ENCODE data around the gene CALN1. TPM values are rescaled to one million over a fixed set of nuclear protein-coding genes. Genes with fewer than 3 reads are reported as not detected.

The CALN1 gene
- polyA plus RNA-seq, 4 donors = under 0.01 to 0.07 (median 0.06) TPM; not detected in 1

DNA sequence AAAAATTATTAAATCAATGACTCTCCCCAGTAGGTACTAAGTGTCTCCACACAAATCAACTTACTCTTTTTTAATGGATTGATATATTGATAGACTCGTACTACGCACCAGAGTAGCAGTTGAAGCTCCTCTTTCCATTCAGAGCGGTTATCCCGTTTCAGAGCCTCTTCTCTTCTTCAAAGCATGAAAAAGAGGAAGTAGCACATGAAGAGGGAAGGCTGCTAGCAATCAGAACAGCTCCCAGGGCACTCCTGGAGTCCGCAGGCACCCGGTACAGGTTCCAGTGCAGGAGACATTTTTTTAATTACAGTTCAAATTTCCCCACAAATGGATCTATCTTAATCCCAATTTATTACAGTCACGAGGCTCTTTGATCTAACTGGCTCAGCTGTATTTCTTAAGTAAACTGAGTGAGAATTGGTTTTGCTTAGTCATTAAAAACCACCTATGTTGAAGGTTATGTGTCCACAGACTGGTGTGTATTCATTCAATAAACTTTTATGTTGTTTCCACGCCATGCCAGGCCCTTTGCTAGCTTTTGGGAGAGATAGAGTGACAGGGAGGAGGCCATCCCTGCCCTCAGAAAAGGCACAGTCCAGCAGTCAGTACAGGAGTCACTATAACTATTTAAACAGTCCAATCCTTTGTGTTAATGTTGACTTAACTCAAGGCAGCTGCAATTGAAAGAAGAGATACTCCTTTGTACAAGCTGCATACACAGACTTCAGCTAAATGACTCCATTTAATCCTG lies 32.1 kb upstream of the CALN1 start:
- WGBS, 3 donors = 22 to 45% (median 22%) methylated on average over 8 of the region's 8 CpGs
- no peaks in the 10 kb centered on the region for H3K36me3 ChIP-seq (ENCODE audit: control insufficient read depth in 3 of 3, insufficient read depth in 2 of 3, low read depth in 1 of 3, low read length in 3 of 3)
- no peak overlapping the region for H3K4me3 ChIP-seq (ENCODE audit: low read depth in 1 of 3, low read length in 3 of 3)
- no peak overlapping the region for H3K27ac ChIP-seq (ENCODE audit: low read depth in 1 of 3, low read length in 2 of 3)
- peaks cover 0 to 5% (median 0%) of the 10 kb centered on the region in 3 donors for H3K27me3 ChIP-seq (ENCODE audit: control insufficient read depth in 3 of 3, insufficient read depth in 3 of 3, low read length in 3 of 3)
- no peaks in the 10 kb centered on the region for H3K9me3 ChIP-seq (ENCODE audit: control insufficient read depth in 2 of 2, insufficient read depth in 1 of 2, low read depth in 1 of 2, low read length in 1 of 2)
- H3K4me1 ChIP-seq (ENCODE audit: control insufficient read depth in 3 of 3, insufficient read depth in 2 of 3, low read depth in 1 of 3, low read length in 2 of 3) = no peaks in the 10 kb centered on the region
- DNase-seq = peak in 1 of 2 donors; percentile 19
- no peak for FAIRE-seq

DNA sequence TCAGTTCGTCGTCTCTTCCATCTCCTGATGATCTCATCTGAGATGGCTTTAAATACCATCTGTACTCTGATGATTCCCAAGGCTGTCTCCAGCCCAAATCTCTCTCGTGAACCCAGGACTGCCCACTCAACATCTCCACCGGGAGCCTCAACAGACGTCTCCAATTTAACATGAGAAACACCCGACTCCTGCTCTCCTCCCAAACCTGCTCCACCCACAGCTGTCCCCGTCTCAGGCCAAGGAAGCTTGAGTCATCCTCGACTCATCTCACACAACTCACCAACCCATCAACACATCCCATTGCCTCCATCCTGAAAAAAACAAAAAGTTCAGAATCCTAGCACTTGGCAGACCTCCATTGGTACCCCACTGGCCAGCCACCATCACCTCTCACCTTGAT lies 29.7 kb upstream of the CALN1 start:
- Histone ChIP-seq H3K36me3 (ENCODE audit: control insufficient read depth in 3 of 3, insufficient read depth in 2 of 3, low read depth in 1 of 3, low read length in 3 of 3) (no peaks in the 10 kb centered on the region), H3K4me3 (ENCODE audit: low read depth in 1 of 3, low read length in 3 of 3) (no peak overlapping the region), H3K9me3 (ENCODE audit: control insufficient read depth in 2 of 2, insufficient read depth in 1 of 2, low read depth in 1 of 2, low read length in 1 of 2) (no peaks in the 10 kb centered on the region), H3K27me3 (ENCODE audit: control insufficient read depth in 3 of 3, insufficient read depth in 3 of 3, low read length in 3 of 3) (peaks cover 0 to 5% (median 0%) of the 10 kb centered on the region in 3 donors), H3K4me1 (ENCODE audit: control insufficient read depth in 3 of 3, insufficient read depth in 2 of 3, low read depth in 1 of 3, low read length in 2 of 3) (no peaks in the 10 kb centered on the region), H3K27ac (ENCODE audit: low read depth in 1 of 3, low read length in 2 of 3) (no peak overlapping the region)
- 71 to 78% (median 77%) methylated on average over 8 of the region's 8 CpGs for WGBS, 3 donors
- DNase-seq (no peak), FAIRE-seq (no peak)

DNA sequence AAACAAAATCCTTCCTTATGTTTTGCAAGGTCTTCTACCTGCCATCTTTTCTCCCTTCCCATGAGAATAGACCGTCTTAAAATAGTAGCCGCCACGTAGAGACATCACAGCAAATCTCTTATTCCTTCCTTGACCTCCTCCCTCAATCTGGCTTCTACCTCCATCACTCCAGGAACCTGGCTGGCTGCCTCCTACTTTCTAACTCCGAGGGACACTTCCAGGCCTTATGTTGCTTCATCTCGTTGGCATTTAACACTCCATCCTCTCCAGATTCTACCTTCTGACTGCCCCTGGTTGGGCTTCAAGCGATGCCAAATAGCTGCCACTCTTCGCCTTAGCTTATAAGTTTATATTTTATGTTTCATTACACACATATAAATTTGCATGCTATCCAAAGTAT lies 26.4 kb upstream of the CALN1 start:
- DNase-seq = no peak
- Histone ChIP-seq H3K27ac (ENCODE audit: low read depth in 1 of 3, low read length in 2 of 3) (no peak overlapping the region), H3K36me3 (ENCODE audit: control insufficient read depth in 3 of 3, insufficient read depth in 2 of 3, low read depth in 1 of 3, low read length in 3 of 3) (no peaks in the 10 kb centered on the region), H3K9me3 (ENCODE audit: control insufficient read depth in 2 of 2, insufficient read depth in 1 of 2, low read depth in 1 of 2, low read length in 1 of 2) (no peaks in the 10 kb centered on the region), H3K4me1 (ENCODE audit: control insufficient read depth in 3 of 3, insufficient read depth in 2 of 3, low read depth in 1 of 3, low read length in 2 of 3) (no peaks in the 10 kb centered on the region), H3K4me3 (ENCODE audit: low read depth in 1 of 3, low read length in 3 of 3) (no peak overlapping the region), H3K27me3 (ENCODE audit: control insufficient read depth in 3 of 3, insufficient read depth in 3 of 3, low read length in 3 of 3) (no peaks in the 10 kb centered on the region)
- no peak for FAIRE-seq
- 86 to 87% (median 87%) methylated on average over 7 of the region's 7 CpGs for WGBS, 3 donors

DNA sequence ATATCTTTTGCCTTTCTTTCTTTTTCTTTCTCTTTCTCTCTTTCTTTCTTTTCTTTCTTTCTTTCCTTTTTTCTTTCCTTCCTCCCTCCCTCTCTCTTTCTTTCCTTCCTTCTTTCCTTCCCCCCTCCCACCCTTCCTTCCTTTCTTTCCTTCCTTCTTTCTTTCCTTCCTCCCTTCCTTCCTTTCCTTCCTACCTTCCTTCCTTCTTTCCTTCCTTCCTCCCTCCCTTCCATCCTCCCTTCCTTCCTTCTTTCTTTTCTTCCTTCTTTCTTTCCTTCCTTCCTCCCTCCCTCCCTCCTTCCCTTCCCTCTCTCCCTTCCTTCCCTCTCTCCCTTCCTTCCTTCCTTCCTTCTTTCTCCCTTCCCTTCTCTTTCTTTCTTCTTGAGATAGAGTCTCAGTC lies 25.5 kb upstream of the CALN1 start:
- H3K4me1 ChIP-seq (ENCODE audit: control insufficient read depth in 3 of 3, insufficient read depth in 2 of 3, low read depth in 1 of 3, low read length in 2 of 3) = no peaks in the 10 kb centered on the region
- H3K4me3 ChIP-seq (ENCODE audit: low read depth in 1 of 3, low read length in 3 of 3) = no peak overlapping the region
- no peaks in the 10 kb centered on the region for H3K9me3 ChIP-seq (ENCODE audit: control insufficient read depth in 2 of 2, insufficient read depth in 1 of 2, low read depth in 1 of 2, low read length in 1 of 2)
- FAIRE-seq = no peak
- no peak overlapping the region for H3K27ac ChIP-seq (ENCODE audit: low read depth in 1 of 3, low read length in 2 of 3)
- no peak for DNase-seq
- H3K27me3 ChIP-seq (ENCODE audit: control insufficient read depth in 3 of 3, insufficient read depth in 3 of 3, low read length in 3 of 3) = no peaks in the 10 kb centered on the region
- no peaks in the 10 kb centered on the region for H3K36me3 ChIP-seq (ENCODE audit: control insufficient read depth in 3 of 3, insufficient read depth in 2 of 3, low read depth in 1 of 3, low read length in 3 of 3)

DNA sequence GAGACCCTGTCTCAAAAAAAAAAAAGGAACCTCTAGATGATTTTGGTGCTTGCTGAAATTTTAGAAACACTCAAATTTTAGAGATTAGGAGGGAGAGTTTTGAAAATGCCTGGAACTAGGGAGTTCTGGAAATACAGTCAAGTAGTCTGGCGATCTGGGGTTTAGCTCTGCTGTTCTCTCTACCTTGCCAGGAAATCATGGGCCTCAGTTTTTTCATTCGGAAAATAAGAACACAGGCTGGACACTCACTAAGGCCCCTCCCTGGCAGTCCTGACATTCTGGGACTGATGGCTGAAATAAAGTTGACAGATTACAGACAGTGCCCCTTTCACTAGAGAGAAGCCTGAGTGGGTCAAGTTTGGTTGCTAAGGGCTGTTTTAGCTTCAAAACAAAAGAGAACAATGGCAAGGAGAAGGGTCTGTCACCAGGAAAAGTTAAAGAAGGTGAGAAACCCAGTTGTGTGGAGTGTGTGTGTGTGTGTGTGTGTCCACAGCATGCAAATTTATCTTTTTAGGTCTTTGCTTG lies 25.0 kb upstream of the CALN1 start:
- DNase-seq (no peak), FAIRE-seq (no peak)
- no peak overlapping the region for H3K27ac ChIP-seq (ENCODE audit: low read depth in 1 of 3, low read length in 2 of 3)
- no peak overlapping the region for H3K4me3 ChIP-seq (ENCODE audit: low read depth in 1 of 3, low read length in 3 of 3)
- no peaks in the 10 kb centered on the region for H3K36me3 ChIP-seq (ENCODE audit: control insufficient read depth in 3 of 3, insufficient read depth in 2 of 3, low read depth in 1 of 3, low read length in 3 of 3)
- H3K27me3 ChIP-seq (ENCODE audit: control insufficient read depth in 3 of 3, insufficient read depth in 3 of 3, low read length in 3 of 3) = no peaks in the 10 kb centered on the region
- H3K4me1 ChIP-seq (ENCODE audit: control insufficient read depth in 3 of 3, insufficient read depth in 2 of 3, low read depth in 1 of 3, low read length in 2 of 3) = no peaks in the 10 kb centered on the region
- H3K9me3 ChIP-seq (ENCODE audit: control insufficient read depth in 2 of 2, insufficient read depth in 1 of 2, low read depth in 1 of 2, low read length in 1 of 2) = no peaks in the 10 kb centered on the region
- WGBS, 3 donors = 85 to 92% (median 89%) methylated on average over 2 of the region's 2 CpGs

DNA sequence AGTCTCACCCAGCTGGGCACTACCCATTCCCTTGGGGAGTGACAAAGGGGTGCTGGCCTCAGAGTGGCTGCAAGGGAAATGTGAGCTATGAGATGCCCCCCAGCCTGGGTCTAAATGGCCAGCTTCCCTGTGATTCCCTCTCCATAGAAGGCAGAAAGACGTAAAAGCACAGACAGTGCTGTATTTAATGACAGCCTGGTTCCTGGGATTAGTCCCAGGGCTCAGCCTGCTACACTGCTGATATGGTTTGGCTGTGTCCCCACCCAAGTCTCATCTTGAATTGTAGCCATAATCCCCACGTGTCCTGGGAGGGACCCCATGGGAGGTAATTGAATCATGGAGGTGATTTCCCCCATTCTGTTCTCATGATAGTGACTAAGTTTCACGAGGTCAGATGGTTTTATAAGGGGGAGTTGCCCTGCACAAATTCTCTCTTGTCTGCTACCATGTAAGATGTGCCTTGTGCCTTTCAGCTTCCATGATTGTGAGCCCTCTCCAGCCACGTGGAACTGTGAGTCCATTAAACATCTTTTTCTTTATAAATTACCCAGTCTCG lies 23.9 kb upstream of the CALN1 start:
- no peak for FAIRE-seq
- 45 to 57% (median 46%) methylated on average over 5 of the region's 5 CpGs for WGBS, 3 donors
- H3K27me3 ChIP-seq (ENCODE audit: control insufficient read depth in 3 of 3, insufficient read depth in 3 of 3, low read length in 3 of 3) = no peaks in the 10 kb centered on the region

DNA sequence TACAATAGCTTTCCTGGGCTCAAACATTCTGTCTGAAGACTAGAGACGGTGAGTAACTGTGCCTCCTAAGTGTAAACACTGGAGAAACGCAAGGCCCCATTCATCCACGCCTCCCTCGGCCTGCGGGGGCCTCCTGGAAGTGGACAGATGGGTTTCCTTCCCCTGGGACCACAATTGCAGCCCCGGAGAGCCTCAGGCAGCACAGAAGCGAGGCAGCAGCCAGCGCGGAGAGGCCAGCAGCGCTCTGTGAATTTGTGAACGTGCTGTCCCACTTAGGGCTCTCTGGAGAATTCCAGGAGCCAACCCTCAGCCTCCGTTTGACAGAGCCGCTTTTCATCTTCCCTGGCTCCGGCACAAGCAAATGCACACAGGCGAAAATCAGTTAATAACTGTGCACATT lies 23.2 kb upstream of the CALN1 start:
- Histone ChIP-seq H3K4me1 (ENCODE audit: control insufficient read depth in 3 of 3, insufficient read depth in 2 of 3, low read depth in 1 of 3, low read length in 2 of 3) (no peaks in the 10 kb centered on the region), H3K27me3 (ENCODE audit: control insufficient read depth in 3 of 3, insufficient read depth in 3 of 3, low read length in 3 of 3) (no peaks in the 10 kb centered on the region), H3K9me3 (ENCODE audit: control insufficient read depth in 2 of 2, insufficient read depth in 1 of 2, low read depth in 1 of 2, low read length in 1 of 2) (no peaks in the 10 kb centered on the region), H3K4me3 (ENCODE audit: low read depth in 1 of 3, low read length in 3 of 3) (no peak overlapping the region), H3K36me3 (ENCODE audit: control insufficient read depth in 3 of 3, insufficient read depth in 2 of 3, low read depth in 1 of 3, low read length in 3 of 3) (no peaks in the 10 kb centered on the region), H3K27ac (ENCODE audit: low read depth in 1 of 3, low read length in 2 of 3) (no peak overlapping the region)
- FAIRE-seq (no peak), DNase-seq (no peak)
- 40 to 62% (median 59%) methylated on average over 15 of the region's 15 CpGs for WGBS, 3 donors

More for the DNA sequence above, 23.9 kb upstream of the CALN1 start:
- Histone ChIP-seq H3K27ac (ENCODE audit: low read depth in 1 of 3, low read length in 2 of 3) (no peak overlapping the region), H3K36me3 (ENCODE audit: control insufficient read depth in 3 of 3, insufficient read depth in 2 of 3, low read depth in 1 of 3, low read length in 3 of 3) (no peaks in the 10 kb centered on the region), H3K9me3 (ENCODE audit: control insufficient read depth in 2 of 2, insufficient read depth in 1 of 2, low read depth in 1 of 2, low read length in 1 of 2) (no peaks in the 10 kb centered on the region), H3K4me3 (ENCODE audit: low read depth in 1 of 3, low read length in 3 of 3) (no peak overlapping the region), H3K4me1 (ENCODE audit: control insufficient read depth in 3 of 3, insufficient read depth in 2 of 3, low read depth in 1 of 3, low read length in 2 of 3) (no peaks in the 10 kb centered on the region)
- DNase-seq = no peak

DNA sequence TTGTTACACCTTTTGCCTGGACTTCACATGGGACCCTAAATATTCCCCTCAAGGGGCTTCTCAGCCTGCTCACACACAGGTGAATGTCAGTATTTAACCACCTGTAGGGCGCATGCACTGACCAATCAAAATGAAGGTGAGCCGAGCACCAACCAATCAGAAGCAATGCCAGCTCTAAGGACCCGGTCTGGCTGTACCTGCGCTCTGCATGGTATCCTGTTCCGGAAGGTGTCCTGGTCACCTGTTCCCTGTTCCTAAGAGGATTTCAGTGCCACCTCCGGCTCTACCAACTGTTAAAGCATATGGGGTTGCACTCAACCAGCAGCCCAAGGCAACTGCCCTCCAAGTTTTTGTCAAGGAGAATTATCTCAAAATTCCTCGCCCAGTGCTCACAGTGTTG lies 18.4 kb upstream of the CALN1 start:
- Histone ChIP-seq H3K9me3 (ENCODE audit: control insufficient read depth in 2 of 2, insufficient read depth in 1 of 2, low read depth in 1 of 2, low read length in 1 of 2) (no peaks in the 10 kb centered on the region), H3K36me3 (ENCODE audit: control insufficient read depth in 3 of 3, insufficient read depth in 2 of 3, low read depth in 1 of 3, low read length in 3 of 3) (no peaks in the 10 kb centered on the region), H3K27me3 (ENCODE audit: control insufficient read depth in 3 of 3, insufficient read depth in 3 of 3, low read length in 3 of 3) (no peaks in the 10 kb centered on the region), H3K4me1 (ENCODE audit: control insufficient read depth in 3 of 3, insufficient read depth in 2 of 3, low read depth in 1 of 3, low read length in 2 of 3) (no peaks in the 10 kb centered on the region), H3K27ac (ENCODE audit: low read depth in 1 of 3, low read length in 2 of 3) (no peak overlapping the region), H3K4me3 (ENCODE audit: low read depth in 1 of 3, low read length in 3 of 3) (no peak overlapping the region)
- DNase-seq = no peak
- FAIRE-seq = no peak
- 82 to 85% (median 82%) methylated on average over 7 of the region's 7 CpGs for WGBS, 3 donors
